Measurements from ENCODE around the gene FPGT. TPM values are rescaled to one million over a fixed set of nuclear protein-coding genes. Genes with fewer than 3 reads are reported as not detected.
"Not testable (repeated sequence)": the region's sequence is repeated elsewhere in the genome, so short reads cannot be mapped to it uniquely, and the experiment has no call there.

FPGT gene
- total RNA-seq, 3 donors from 2014 or later (not counting 1 experiment from before 2014, with no cell fraction given): 3.0 to 5.4 (median 3.5) TPM

- no peaks in the 10 kb centered on the region for H3K27me3 ChIP-seq (ENCODE audit: control insufficient read depth, insufficient read depth, low read length)
- 19% methylated on average over 2 of the region's 2 CpGs for WGBS (ENCODE audit: insufficient coverage)
- intact Hi-C loops (cut with micrococcal nuclease): no loop called here
- no peaks in the 10 kb centered on the region for H3K4me1 ChIP-seq (ENCODE audit: control insufficient read depth, insufficient read depth, low read length)
- ATAC-seq: no peak
- H3K9me3 Mint-ChIP-seq: peaks cover 3 to 8% of the 10 kb centered on the region in 2 donors
- H3K4me3 Mint-ChIP-seq: no peak overlapping the region
- H3K9me3 ChIP-seq (ENCODE audit: control insufficient read depth, insufficient read depth, low read length): no peaks in the 10 kb centered on the region
- H3K36me3 Mint-ChIP-seq: no peaks in the 10 kb centered on the region
- no peak overlapping the region for H3K4me3 ChIP-seq (ENCODE audit: low read length)
- no peaks in the 10 kb centered on the region for H3K27me3 Mint-ChIP-seq (ENCODE audit: low read depth in 2 of 2)
- H3K27ac ChIP-seq (ENCODE audit: low read length): no peak overlapping the region
- H3K27ac Mint-ChIP-seq: no peak overlapping the region
- H3K36me3 ChIP-seq (ENCODE audit: control insufficient read depth, insufficient read depth, low read length): no peaks in the 10 kb centered on the region
- DNase-seq: no peak
- no peak for TF ChIP-seq CTCF (IDR thresholded peaks at IDR 0.05)
- H3K4me1 Mint-ChIP-seq: no peaks in the 10 kb centered on the region
Observed at GRCh38 chr1:74245168-74245772, 47.2 kb downstream of the FPGT start.

GRCh38 chr1:74246315-74246714 lies 48.3 kb downstream of the FPGT start:
- Mint-ChIP-seq H3K27ac (no peak overlapping the region), H3K27me3 (ENCODE audit: low read depth in 2 of 2) (no peaks in the 10 kb centered on the region), H3K4me1 (no peaks in the 10 kb centered on the region), H3K4me3 (no peak overlapping the region), H3K36me3 (no peaks in the 10 kb centered on the region), H3K9me3 (peaks cover 3 to 8% of the 10 kb centered on the region in 2 donors)
- DNase-seq: no peak
- Histone ChIP-seq H3K4me3 (ENCODE audit: low read length) (no peak overlapping the region), H3K9me3 (ENCODE audit: control insufficient read depth, insufficient read depth, low read length) (no peaks in the 10 kb centered on the region), H3K4me1 (ENCODE audit: control insufficient read depth, insufficient read depth, low read length) (no peaks in the 10 kb centered on the region), H3K27ac (ENCODE audit: low read length) (no peak overlapping the region), H3K27me3 (ENCODE audit: control insufficient read depth, insufficient read depth, low read length) (no peaks in the 10 kb centered on the region), H3K36me3 (ENCODE audit: control insufficient read depth, insufficient read depth, low read length) (no peaks in the 10 kb centered on the region)
- TF ChIP-seq CTCF (IDR thresholded peaks at IDR 0.05): no peak
- no peak for ATAC-seq
- intact Hi-C loops (cut with micrococcal nuclease): no loop called here
- 89% methylated on average over 1 of the region's 2 CpGs for WGBS (ENCODE audit: insufficient coverage)

- Mint-ChIP-seq H3K9me3 (peaks cover 0 to 6% of the 10 kb centered on the region in 2 donors), H3K36me3 (no peaks in the 10 kb centered on the region), H3K27me3 (ENCODE audit: low read depth in 2 of 2) (no peaks in the 10 kb centered on the region), H3K4me3 (no peak overlapping the region), H3K4me1 (no peaks in the 10 kb centered on the region), H3K27ac (no peak overlapping the region)
- Histone ChIP-seq H3K4me1 (ENCODE audit: control insufficient read depth, insufficient read depth, low read length) (no peaks in the 10 kb centered on the region), H3K27me3 (ENCODE audit: control insufficient read depth, insufficient read depth, low read length) (no peaks in the 10 kb centered on the region), H3K36me3 (ENCODE audit: control insufficient read depth, insufficient read depth, low read length) (no peaks in the 10 kb centered on the region), H3K4me3 (ENCODE audit: low read length) (no peak overlapping the region), H3K27ac (ENCODE audit: low read length) (no peak overlapping the region), H3K9me3 (ENCODE audit: control insufficient read depth, insufficient read depth, low read length) (no peaks in the 10 kb centered on the region)
- TF ChIP-seq CTCF (IDR thresholded peaks at IDR 0.05): no peak
- ATAC-seq: no peak
- no peak for DNase-seq
- WGBS (ENCODE audit: insufficient coverage): 92% methylated on average over 22 of the region's 22 CpGs
- intact Hi-C loops (cut with micrococcal nuclease): no loop called here
Observed at GRCh38 chr1:74247881-74248528, 50.0 kb downstream of the FPGT start.

GRCh38 chr1:74253243-74253824 lies 55.3 kb downstream of the FPGT start:
- not testable (repeated sequence) for DNase-seq
- 86% methylated on average over 32 of the region's 32 CpGs for WGBS (ENCODE audit: insufficient coverage)

More at GRCh38 chr1:74253243-74253824, 55.3 kb downstream of the FPGT start:
- H3K27ac ChIP-seq (ENCODE audit: low read length); ATAC-seq; H3K4me3 Mint-ChIP-seq; H3K4me1 ChIP-seq (ENCODE audit: control insufficient read depth, insufficient read depth, low read length); H3K27me3 ChIP-seq (ENCODE audit: control insufficient read depth, insufficient read depth, low read length); H3K36me3 Mint-ChIP-seq; H3K9me3 ChIP-seq (ENCODE audit: control insufficient read depth, insufficient read depth, low read length); H3K4me3 ChIP-seq (ENCODE audit: low read length); intact Hi-C loops (cut with micrococcal nuclease); H3K36me3 ChIP-seq (ENCODE audit: control insufficient read depth, insufficient read depth, low read length); H3K27ac Mint-ChIP-seq; H3K27me3 Mint-ChIP-seq (ENCODE audit: low read depth in 2 of 2); H3K4me1 Mint-ChIP-seq; H3K9me3 Mint-ChIP-seq: not testable (repeated sequence)

Other genes starting within 250 kb of the FPGT start
- gene LRRIQ3, start 66 bp upstream of the FPGT start, total RNA-seq: under 1 TPM; 0.16 to 0.85 (median 0.59) TPM
- under 1 TPM in 1 of 3 donors, not detected in 2; 0.72 TPM for gene TNNI3K, start 37.1 kb downstream of the FPGT start, total RNA-seq